C4-2B (cell line): ENCODE measurements around the gene C22orf39.

Experiments
- CTCF ChIP-seq: fragments of 450-650 bp; conservative IDR thresholded peaks from 2 replicates; pipeline ENCODE4 v1.5.1; 2017; ENCODE audit warnings: mild to moderate bottlenecking
- ZFX ChIP-seq: fragments of 450-650 bp; IDR thresholded peaks from 2 replicates; pipeline ENCODE4 v1.6.1; 2017

- TF ChIP-seq CTCF (no peak), ZFX (no peak)
Observed at GRCh38 chr22:19404676-19405075, 42.8 kb downstream of the C22orf39 start.
